Activated CD4-positive, alpha-beta T cell treated with anti-CD3 and anti-CD28 coated beads for 4 hours (primary cell): ENCODE data around the gene TP53I13.
A peak's percentile ranks its signal among the peaks of the same experiment; 100 is the strongest.

Experiments used
- DNase-seq, 2 donors: peaks; one replicate each; pipeline ENCODE4 v3.0.0-alpha.2; 2020

The TP53I13 gene

DNA sequence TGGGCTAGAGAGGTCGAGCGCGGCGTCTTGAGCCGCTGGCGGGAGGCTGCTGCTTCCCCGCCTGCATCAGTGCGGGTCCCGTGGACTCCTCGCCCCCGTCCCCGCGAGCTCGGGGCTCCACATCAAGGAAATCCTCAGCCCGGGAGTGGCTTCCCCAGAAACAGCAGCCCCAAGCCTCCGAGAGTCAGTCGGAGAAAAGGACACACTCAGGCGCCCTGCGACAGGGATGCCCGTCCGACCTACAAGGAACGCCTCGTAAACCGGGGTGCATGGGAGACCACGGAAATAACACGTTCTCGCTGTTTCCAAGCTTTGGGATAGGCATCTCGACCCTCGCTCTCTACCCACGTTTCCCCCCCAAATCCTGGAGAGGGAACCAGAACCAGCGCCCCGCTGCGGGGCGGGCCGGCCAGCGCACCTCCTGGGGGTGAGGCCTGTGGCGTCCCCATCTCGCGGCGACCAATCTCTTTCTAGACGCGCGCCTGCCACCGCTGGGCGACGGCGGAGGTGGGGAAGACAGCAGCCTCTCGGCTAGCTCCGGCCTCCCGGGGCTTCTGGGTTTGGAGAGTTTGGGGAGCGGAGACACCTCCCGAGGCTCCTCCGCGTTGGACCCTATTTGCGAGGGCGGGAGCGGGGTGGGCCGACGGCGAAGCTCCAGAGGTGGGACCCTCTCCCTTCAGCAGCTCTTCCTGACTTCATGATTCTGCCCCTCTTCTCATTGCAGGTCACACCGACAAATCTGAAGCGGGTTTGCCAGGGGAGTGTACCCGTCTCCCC is 759 bp upstream of the TP53I13 start:
- peak; percentile 71 to 73 for DNase-seq

DNA sequence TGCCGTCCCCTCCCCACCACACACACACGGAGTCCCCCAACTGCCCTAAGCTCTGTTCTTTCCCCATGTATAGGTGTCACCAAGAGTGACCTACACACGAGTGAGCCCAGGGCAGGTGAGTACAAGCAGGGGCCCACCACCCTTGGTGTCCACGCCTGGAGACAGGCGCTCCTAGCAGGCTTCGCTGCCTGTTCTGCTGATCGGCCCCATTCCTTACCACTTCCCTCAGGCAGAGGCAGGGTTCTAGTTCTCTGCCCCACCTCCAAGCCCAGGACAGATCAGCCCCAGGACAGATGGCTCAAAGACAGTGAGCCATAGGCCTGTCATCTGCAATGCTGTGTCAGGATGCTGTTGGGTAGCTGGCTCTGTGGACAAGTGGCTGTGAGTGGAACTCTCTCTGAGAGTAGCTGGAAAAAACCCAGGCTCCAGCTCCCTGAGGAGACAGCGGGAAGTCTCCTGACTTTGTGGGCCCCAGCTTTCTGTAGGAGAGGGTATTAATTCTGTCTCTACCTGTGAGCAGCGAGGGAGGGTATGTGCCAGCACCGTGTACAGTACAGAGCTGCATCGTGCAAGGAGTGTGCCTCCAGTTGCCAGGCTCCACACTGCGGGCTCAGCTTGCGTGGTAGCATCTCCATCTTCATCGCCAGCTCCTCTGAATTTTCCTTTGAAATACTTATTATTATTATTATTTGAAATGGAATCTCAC is 897 bp downstream of the TP53I13 start:
- no peak for DNase-seq

DNA sequence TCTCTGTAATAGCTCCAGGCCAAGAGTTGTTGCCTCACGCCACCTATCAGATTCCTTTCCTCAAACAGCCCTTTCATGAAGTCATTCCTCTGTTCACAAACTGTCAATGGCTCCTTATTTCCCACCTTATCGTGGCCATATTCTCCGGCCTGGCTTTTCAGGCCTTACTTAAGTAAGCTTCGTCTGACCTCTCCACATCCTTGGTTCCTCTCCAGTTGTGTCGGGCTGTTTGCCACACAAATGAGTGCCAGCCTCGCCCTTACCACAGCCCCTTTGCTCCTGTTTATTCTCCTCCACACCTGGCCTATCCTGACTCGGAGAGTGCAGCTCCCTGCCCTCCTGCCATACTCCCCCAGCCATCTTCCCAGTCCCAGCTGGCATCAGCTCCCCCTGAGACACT is 2.0 kb downstream of the TP53I13 start:
- DNase-seq: no peak

DNA sequence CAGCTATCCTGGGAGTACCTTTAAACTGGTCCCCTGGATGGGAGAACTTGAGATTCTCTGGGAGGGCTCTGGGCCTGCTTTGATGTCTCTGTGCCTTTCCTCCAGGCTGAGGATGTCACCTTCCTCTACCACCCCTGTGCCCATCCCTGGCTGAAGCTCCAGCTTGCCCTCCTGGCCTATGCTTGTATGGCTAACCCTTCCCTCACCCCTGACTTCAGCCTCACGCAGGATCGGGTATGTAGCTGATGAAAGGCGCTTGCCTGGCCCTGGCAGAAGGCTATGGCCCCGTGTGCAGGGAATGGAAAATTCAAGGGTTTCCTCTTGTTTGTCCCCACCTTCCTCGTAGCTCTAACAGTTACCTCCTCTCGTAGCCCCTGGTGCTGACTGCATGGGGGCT is 3.0 kb downstream of the TP53I13 start:
- DNase-seq: no peak

DNA sequence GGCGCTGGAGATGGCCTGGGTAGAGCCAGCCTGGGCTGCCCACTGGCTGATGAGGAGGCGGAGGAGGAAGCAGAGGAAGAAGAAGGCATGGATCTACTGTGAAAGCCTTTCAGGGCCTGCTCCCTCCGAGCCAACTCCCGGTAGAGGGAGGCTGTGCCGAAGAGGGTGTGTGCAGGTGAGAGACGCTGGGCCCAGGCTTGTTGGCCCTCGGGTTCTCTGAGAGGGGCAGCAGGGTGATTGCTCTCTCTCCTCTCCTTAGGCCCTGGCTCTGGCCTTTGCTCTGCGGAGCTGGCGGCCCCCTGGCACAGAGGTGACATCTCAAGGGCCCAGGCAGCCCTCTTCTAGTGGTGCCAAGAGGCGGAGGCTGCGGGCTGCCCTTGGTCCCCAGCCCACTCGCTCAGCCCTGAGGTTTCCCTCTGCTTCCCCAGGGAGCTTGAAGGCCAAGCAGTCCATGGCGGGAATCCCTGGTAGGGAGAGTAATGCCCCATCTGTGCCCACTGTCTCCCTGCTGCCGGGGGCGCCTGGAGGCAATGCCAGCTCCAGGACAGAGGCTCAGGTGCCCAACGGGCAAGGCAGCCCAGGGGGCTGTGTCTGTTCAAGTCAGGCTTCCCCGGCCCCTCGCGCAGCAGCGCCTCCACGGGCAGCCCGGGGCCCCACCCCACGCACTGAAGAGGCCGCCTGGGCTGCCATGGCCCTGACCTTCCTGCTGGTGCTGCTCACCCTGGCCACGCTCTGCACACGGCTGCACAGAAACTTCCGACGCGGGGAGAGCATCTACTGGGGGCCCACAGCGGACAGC is 3.6 kb downstream of the TP53I13 start:
- no peak for DNase-seq

DNA sequence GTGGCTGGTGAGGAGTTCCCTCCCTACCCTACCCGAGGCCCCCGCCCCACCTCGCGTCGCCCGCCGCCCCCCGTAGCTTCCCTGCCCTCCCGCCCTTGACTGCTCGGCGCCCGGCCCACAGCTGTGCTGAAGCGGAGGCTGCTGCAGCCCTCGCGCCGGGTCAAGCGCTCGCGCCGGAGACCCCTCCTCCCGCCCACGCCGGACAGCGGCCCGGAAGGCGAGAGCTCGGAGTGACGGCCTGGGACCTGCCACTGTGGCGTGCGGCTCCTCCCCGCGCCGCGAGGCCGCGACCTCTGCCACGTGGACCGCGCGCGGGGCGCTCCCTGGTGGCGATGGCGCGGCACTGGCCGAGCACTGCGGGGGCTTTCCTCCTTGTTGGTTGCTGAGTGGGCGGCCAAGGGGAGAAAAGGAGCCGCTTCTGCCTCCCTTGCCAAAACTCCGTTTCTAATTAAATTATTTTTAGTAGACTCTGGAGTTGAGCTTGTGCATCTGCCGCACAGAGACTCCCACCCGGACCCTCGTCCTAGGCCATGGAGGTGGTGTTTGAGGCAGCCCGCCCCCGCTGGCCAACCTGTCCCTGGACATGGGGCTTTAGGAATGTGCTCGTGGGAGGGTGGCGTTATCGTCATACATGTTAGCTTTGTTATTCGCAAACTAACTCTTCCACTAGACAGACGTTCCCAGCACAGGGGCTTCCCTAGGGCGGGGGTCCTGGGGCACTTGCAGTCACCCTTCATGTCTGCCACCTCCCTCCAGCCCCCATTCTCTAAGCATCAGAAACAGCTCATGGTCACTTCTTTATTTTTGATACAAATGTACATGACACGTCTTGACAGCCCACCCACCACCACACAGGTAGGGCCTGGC is 4.4 kb downstream of the TP53I13 start:
- DNase-seq: peak; percentile 61 to 67

DNA sequence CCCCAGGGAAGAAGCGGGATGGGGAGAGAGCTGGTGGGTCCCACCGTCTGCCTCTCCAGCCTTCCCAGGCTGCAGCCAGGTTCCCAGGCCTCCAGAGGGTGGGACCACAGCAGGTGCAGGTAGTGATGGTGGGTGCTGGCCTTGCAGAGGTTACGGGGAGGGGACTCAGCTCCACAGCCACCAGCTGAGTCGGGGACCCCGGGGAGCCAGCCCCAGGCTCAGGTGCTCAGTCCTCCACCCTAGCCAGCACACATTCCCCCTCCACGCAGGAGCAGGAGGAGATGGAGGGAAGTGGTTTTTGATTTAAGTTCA is 5.0 kb downstream of the TP53I13 start:
- no peak for DNase-seq

DNA sequence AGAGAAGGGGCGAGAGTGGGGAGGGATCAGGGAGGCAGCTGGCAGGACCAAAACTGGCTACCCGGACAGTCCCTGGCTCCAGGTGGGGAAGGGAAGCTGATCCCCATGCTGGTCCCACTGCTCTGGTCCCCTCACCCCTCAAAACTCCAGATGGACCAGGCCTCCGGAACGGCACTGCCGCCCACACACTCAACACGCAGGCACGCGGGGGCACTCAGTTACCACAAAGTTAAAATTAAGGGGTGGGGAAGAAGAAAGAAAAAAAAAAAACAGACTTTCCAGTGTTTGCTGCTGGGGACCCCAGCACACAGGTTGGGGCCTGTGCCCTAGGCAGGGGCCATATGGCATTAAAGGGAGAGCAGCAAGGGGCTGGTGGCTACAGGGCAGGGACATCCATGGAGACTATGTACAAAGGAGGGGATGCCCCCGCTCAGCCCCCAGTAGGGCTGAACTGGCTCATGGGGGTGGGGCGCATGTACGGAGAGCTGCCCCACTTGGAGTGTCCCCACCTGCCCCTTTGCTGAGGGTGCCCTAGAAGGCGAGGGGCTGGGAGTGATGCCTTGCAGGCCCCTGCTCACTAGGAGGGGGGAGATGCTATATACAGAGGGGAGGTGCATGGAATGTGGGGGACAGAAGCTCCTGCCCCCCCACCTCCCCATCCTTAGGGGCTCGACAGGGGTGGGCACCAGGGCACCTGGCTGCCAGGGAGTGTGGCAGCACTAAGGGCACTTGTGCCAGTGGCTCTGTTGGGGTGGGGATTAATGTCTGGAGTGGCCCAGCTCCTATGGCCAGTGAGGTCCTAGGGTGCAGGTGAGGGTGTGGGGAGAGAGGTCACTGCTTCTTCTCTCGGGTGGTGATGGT is 5.6 kb downstream of the TP53I13 start:
- DNase-seq: no peak

DNA sequence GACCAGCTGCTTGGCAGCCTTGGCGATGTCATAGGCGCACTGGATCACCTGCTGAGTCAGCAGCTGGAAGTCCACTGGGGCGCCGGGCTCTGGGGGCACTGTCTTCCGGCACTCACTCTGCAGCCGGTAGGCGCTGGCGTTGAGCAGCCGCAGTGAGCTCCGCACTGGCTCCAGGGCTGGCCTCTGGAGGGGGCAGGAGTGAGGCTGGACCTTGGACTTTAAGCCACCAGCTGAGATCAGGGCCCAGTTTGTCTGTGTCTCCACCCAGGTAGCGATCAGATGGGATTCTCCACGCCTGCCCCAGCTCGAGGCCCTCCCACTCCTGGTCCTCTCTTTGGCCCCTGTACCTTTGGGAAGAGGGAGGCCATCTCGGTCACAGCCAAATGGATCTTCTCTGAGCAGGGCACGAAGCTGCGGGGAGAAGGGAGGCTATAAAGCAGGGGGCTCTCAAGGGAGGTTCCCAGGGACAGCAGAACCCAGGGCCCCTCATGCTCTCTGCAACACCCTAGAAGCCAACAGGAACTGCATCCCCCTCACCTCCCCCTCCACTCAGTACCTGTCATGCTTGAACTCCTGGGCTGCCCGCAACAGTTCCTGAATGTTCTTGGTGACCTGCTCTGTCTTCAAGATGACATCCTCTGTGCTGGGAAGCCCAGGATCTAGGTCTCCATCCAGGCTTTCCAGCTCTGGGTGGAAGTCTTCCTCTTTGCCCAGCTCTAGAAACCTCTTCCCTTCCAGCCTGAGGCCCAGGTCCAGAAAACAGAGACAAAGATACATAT is 6.4 kb downstream of the TP53I13 start:
- DNase-seq: no peak

DNA sequence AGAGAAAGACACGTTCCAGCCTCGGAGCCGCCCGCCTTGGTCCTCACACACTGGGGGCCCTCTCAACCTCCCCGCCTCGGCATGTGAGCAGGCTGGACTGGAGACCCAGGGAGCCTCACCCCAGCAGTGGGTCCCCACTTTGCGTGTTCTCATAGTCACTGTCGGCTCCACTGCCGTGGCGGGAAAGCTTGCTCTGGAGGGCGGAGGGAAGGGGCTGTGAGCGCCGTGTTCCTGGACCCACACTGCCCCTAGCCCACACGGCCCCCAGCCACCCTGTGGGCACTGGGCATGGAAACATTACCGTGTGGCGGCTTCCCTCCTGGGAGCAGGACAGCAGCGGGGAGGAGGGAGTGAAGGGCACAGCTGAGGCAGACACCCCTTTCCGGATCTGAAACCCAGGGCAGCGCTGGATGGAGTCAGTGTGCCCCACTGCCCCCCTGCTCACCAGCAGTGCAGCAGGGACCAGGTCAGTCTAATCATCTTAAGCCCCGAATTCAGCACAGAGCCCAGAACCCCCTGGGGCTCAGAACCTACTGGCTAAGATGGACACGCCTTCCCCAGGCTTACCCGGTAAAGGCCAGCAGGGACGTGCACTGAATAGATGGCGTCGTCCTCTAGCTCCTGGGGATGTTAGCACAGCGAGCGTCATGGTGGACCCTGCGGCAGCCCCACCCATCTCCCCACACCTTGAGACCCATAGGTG is 7.2 kb downstream of the TP53I13 start:
- DNase-seq: no peak

DNA sequence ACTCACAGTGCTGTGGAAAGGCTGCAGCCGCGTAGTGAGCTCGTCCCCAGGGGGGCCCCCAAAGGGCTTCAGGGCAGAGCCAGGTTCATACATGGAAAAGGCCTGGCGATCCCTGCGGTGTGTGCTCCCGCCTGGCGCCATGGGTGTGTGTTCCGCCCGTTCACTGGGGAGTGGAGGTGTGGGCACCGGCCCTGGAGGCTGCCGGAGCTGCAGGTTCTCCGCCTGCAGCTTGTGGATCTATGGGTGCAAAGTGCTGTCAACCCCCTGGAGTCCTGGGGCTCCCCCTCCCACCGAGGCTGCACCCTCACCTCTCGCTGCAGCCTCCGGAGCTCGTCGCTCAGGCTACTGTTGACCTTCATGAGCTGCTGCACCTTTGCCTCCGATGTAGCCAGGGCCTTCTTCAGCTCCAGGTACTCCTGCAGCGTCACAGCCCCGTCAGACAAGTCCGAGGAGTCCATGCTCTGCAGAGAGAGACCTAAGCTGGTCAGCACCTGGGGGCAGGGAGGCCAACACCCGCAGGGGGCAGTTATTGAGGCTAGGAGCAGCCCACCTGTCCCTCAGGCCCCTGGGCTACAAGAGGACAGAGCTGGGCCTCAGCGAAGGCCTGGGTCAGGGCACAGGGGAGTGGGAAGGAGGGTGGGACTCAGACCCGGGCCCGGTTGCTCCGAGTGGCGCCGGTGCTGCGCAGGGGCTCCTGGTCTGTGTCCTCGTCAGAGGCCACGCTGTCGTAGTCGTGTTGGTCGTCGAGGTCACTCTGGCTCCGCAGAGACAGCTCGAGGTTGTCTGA is 7.9 kb downstream of the TP53I13 start:
- no peak for DNase-seq

DNA sequence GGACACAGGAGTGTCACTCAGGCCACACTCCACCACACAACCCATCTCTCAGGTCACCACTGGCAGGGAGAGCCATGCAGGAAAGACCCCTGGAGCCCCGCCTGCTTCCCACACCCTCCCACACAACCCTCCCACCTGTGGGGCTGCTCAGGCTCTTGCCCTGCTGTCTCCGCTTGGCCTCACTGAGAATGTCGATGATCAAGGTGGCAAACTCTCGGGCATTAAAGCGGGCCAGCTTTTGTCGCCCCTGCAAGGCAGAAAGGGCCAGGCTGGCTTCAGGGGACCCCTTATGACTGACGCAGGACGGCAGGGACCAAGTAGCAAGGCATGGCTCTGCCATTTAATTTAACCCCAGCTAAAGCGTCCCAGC is 8.5 kb downstream of the TP53I13 start:
- no peak for DNase-seq

DNA sequence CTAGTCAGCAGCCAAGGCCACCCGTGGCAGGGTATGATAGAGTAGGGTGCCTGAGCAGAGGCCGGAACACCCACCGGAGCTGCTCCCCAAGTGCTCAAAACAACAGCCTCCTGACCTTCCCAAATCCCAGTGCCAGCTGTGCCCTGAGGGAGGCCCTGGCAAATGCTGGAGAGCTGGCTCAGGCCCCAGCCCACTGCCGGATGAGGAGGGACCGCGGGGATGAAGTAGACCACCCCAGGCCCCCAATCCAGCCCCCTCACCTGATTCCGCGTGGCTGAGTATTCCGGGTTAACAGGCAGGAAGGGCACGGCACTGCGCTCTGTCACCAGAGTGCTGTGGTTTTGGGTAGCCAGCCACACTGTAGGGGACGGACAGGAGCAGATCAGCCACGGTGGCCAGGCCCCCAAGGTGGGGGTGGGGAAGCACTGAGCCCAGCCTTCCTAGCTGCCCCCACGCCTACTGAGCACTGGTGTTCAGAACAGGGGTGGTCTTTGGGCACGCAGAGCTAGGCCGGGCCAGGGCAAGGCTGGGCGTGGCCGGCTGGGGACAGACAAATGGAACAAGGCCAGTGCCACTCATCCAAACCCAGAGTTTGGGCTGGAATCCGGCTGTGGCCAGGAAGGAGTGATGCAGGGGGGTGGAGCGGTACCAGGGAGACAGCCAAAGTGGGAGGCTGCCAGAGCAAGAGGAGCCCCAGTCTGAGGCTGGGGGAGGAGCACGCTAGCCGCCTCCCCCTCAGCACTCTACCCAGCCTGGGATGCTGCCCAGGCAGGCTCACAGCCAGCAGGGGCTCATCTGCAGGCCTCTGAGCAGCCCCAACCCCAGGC is 9.1 kb downstream of the TP53I13 start:
- DNase-seq: no peak

DNA sequence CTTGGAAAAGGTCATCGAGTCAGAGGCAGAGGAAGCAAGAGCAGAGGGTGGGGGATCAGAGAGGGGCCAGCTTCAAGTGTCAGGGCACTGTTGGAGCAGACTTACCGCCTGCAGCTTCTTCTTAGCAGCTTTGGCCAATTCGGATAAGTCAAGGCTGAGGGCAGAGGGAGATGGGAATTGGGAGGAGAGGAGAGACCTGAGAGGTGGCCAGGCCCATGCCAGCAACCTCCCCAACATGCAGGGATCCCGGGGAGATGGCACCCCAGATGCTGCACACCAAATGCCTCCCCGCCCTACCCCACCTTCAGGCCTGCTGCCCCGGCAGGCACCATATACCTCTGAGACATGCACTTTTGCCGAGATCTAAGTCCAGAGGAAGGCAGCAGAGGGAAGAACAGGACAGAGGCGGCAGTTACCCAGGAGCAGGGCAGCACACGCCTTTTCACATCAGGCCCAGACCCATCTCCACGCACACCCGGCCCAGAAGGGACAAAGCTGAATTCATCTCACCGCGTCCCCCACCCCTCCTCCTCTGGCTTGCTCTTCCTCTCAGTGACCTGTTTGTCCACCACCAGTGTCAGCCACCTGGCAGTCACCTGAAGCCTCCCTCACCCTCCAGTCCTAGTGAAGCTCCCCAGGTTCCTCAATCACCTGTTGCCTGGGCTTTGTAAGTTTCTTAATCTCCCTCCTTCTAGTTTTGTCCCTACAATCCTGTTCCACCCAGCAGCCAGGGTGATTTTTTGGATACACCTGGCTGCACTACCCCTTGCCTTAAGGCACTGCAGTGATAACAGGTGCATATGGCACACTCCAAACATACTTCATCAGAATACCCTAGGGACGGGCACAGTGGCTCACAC is 10.4 kb downstream of the TP53I13 start:
- no peak for DNase-seq

DNA sequence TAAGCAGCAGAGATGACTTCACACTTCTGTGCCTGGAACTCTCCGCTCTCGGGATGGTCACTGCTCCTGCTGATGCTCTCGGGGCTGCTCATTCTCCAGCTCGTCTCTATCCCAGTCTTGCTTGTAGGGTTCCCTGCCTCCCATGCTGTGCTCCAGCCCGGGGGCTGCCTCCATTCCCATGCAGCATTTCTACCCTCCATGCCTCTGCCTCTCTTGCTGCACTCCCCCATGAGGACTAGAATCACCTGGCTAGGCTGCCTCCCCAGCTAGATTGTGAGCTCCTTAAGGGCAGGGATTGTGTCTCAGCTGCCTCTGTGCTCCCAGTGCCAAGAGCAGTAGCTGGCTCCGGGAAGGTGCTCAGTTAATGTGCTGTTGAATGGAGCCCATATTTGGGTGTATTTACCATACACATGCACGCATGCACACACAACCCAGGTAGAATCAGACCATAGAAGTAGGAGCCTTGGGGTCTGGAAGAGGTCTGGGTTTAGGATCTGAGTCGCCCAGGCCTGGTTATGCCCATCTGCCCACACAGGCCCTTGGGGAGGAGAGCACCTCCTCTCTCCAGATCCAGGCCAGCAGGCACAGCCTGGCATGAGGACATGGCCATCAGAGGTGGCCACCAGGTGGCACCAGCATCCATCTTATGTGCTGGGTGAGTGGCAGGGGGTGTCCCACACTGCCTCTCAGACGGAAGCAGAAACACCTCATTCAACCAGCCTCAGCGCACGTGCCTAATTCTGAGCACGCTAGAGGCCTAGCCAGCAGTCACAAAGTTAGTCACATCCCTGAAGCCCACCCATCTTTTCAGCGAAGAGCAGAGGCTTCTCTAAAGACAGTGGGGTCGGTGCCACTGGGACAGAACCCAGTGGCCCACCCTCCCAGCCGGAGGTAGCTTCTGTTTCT is 11.6 kb downstream of the TP53I13 start:
- peak; percentile 87 to 90 for DNase-seq

DNA sequence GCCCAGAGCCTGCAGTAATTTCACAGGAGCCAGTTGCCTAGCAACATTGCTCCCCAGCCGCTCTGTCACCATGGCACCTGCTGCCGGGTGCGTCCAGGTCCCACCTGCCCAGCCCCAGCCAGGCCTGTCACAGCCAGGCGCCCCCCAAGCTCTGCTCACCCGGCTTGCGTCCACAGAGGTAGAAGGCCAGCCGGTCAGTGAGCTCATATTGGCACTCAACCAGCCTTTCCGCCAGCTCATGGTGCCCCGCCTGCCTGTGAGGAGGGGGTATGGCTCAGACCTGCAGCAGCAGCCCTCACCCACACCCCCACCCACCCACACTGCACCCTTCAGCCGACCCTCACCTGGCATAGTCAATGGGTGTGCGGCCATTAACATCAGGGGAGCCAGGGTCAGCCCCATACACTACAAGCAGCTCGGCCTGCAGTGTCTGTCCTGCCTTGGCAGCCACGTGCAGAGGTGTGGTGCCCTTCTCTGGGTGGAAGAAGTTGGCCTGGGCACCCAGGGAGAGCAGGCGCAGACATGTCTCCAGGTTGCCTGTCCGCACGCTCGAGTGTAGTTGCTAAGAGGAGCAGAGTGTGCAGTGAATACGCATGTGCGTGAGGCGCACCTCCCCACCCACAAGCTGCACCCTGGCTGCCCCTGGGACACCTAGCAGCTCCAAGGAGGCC is 13.2 kb downstream of the TP53I13 start:
- no peak for DNase-seq
